HG02981 (cell line): ENCODE measurements around the gene PIK3R1.

ENCODE experiments used
- ATAC-seq: cut with Tn5 transposase; IDR thresholded peaks from one replicate; pipeline ENCODE4 v1.9.1; 2021; ENCODE audit warnings: mild to moderate bottlenecking, moderate library complexity; ENCODE audit not compliant: unreplicated experiment

PIK3R1 gene

GRCh38 chr5:68290260-68290674, 74.7 kb downstream of the PIK3R1 start:
- ATAC-seq, result no peak

DNA sequence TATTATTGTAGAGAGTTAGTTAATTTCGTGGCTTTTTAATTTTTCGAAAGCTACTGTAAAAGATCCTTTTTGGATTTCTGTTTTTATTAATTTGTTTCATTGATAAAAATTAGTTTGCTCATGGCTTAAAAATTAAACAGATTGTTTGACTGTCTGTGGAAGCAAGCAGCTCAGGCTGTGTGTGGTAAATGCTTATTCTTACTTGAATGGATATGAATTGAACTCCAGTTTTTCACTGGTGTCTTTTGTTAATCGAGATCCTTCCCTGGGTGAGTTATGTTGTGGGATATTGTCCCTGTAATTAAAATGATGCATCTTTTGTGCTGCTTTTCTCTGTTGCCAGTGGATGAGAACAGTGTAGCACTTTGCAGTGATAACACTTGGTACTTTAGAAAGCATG, 75.3 kb downstream of the PIK3R1 start:
- no peak for ATAC-seq

- no peak for ATAC-seq
Measured at GRCh38 chr5:68292316-68292715, 76.8 kb downstream of the PIK3R1 start.

GRCh38 chr5:68295772-68296171, 80.2 kb downstream of the PIK3R1 start:
- ATAC-seq, result no peak

GRCh38 chr5:68296895-68297294, 81.3 kb downstream of the PIK3R1 start:
- ATAC-seq, result no peak

GRCh38 chr5:68297656-68298055, 82.1 kb downstream of the PIK3R1 start:
- ATAC-seq, result no peak

- no peak for ATAC-seq
Measured at GRCh38 chr5:68298479-68298878, 82.9 kb downstream of the PIK3R1 start.

- ATAC-seq, result no peak
Measured at GRCh38 chr5:68299105-68299504, 83.5 kb downstream of the PIK3R1 start.

DNA sequence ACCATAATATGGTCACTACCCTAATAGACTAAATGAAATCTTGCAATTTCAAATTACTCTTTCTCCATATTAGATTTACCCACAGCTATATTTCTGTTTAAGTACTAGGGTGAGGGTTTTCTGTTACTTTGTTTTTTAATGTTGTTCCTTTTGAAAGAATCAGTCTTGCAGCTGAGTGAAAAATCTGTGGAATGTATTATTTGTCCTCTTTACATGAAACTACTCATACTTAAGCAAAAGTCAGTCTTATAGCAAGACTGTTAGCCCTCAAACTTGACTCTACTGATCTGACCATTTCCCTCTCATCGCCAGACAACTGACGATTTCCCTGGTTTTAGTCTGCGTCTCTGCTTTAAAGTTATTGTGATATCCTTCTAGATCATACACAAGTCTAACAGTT, 84.0 kb downstream of the PIK3R1 start:
- ATAC-seq, result no peak

GRCh38 chr5:68303038-68303738, 87.6 kb downstream of the PIK3R1 start:
- ATAC-seq, result peak; percentile 59

DNA sequence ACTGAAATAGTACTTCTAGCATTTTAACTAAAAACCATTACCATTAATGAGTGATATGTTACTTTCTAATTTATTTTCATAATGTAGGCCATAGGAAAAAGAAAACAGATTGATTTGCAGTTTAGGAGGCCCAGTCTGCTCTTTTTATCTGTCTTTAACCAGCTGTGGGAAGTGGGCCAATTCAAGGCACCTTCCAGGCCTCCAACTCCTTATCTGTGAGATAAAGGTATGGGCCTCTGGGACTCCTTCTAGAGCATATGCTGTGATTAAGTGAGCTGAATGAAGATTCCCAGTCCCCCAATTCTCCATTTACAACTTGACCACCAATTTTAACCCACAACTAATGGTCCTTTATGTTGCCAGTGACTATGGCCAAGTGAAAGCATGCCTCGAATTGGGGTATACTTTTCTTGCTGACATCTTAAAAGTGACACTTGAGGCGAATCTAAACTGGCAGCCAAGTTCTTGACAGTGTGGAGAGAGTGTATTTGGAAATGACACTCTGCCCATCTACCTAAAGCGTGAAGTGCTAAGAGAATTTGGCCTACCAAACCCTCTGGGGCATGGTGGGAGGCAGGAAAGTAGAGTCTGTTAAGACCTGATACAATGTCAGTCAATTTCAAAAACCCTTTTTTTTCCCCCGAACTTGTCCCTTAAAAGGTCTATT, 88.3 kb downstream of the PIK3R1 start:
- ATAC-seq, result peak; percentile 19

- no peak for ATAC-seq
Measured at GRCh38 chr5:68304421-68305052, 89.0 kb downstream of the PIK3R1 start.

GRCh38 chr5:68305223-68305870, 89.8 kb downstream of the PIK3R1 start:
- no peak for ATAC-seq

DNA sequence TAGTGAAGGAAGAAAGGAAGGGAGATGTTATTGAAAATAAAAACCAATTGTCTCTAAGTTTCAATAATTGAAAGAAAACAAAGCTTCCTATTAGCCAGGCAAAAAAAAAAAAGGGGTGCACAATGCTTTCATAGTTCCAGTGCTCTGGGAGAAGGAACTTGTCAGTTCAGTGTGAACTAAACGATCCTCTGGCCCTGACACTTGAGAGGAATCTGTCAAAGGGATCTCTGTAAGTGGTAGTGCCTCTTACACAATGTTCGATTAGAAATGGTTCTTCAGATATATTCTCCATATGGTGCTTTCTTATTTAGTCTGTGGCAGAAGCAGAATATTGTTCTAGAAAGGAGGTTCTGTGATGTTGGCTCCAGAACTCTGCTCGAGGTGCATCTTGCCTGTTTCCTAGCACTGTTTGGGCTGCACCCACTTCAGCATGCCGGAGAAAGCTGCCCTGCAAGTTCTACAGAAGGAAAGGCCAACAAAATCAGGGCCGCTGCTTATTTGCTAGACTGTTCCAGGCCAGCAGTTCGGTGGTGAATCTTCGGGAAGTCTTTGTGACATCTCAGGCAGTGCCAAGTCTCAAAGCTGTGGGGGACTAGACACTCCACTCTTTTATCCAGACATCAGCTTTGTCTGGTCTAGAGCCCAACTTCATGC, 90.9 kb downstream of the PIK3R1 start:
- ATAC-seq, result no peak

DNA sequence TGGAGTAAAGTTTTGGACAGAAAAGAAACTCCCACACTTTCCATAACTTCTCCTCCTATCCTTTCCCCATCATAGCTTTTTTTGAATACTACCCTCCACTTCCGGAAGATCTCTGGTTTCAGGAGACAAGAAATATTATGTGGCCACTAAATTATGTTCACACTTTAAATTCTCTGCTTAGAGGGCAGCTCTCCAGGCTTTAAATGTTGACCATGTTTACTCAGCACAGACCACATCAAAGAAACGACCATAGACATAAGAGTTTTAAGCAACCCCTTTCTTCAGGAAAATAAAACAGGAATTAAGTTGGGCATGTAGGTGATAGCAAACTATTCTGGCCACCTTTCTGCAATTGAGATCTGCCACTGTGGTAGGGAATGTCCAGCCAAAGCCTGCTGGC, 97.8 kb downstream of the PIK3R1 start:
- no peak for ATAC-seq

DNA sequence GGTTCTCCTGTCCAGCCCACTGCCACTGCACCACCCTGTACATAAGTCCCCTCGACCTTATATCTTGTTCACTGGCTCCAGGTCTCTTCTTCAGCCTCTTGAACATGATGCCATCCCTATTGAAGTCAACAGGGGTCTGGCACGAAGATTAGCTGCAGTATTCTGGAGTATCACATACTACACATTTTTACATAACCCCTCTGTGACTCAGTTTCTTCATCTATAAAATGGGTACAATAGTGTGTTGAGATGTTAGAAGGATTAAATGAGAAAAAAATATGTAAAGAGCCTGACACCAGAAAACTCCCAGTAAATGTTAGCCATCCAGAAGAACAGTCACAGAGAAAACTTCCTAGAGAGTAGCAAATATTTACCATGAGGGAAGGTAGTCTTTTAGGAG, 98.9 kb downstream of the PIK3R1 start:
- no peak for ATAC-seq

DNA sequence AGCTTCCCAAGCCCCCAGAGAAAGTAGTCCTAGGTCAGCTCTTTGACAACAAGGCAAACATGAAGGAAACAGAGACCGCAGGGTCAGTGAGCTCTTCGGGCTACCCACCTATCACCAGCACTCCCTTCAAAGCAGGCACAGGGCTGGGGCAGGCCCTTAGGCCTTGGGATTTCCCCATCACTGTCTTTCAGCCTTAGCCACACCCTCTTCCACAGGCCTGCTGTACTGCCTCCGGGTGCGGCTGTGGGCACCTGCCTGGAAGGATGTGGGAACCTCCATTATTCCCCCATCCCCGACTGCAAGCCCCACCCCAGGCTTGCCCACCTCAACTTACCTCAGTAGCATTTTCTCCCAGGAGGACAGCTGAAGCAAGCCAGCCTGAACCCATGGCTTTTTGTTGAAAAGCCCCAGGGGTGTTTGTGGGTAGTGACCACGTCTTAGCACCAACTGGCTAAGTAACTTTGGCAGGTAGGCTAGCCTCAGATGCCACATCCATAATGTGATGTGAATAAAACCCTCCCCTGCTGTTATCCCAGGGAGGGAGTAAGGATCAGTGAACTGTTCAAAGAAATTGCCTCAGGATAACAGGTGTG, 100.2 kb downstream of the PIK3R1 start:
- peak; percentile 82 for ATAC-seq

- ATAC-seq, result no peak
Measured at GRCh38 chr5:68316469-68316868, 100.9 kb downstream of the PIK3R1 start.

DNA sequence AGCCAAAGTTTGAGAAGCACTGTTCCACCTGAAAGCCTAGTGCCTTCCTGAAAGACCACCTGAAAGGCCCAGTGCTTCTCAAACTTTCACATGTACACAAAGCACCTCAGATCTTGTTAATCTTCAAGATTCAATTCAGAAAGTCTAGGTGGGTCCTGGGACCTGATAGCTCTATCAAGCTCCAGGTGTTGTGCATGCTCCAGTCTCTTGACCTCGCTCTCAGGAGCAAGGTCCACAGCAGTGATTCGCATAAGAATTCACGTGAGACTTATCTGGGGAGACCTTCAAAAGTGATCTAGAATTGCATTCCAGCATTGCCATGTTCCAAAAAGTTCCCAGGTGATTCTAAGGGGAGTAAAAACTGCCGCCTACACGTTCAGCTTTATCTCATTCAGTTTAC, 102.1 kb downstream of the PIK3R1 start:
- no peak for ATAC-seq

GRCh38 chr5:68318955-68319705, 103.6 kb downstream of the PIK3R1 start:
- no peak for ATAC-seq
